Hepatocyte (in vitro differentiated cells): ENCODE results near the gene NFIL3.
"Not testable (repeated sequence)": the region's sequence is repeated elsewhere in the genome, so short reads cannot be mapped to it uniquely, and the experiment has no call there.

Experiments used
- CTCF ChIP-seq: fragments of 200-600 bp; sonication (generic); IDR thresholded peaks from 2 replicates; pipeline ENCODE4 v1.5.1; 2016; ENCODE audit warnings: antibody characterized with exemption, mild to moderate bottlenecking; ENCODE audit not compliant: poor library complexity
- EZH2 ChIP-seq: fragments of 200-600 bp; sonication (generic); IDR thresholded peaks from 2 replicates; pipeline ENCODE4 v1.6.1; 2016; ENCODE audit warnings: antibody characterized with exemption, mild to moderate bottlenecking, borderline replicate concordance
- EZH2phosphoT487 ChIP-seq: fragments of 200-600 bp; sonication (generic); IDR thresholded peaks from one replicate; pipeline ENCODE4 v1.6.1; 2018; ENCODE audit warnings: antibody characterized with exemption, mild to moderate bottlenecking, low read depth, moderate library complexity; ENCODE audit not compliant: unreplicated experiment, severe bottlenecking

- not testable (repeated sequence) for TF ChIP-seq EZH2phosphoT487, EZH2, CTCF
Measured at GRCh38 chr9:91471524-91471923, 47.9 kb upstream of the NFIL3 start.
